Putamen (tissue), 1 donor: ENCODE measurements around the gene RBM15.

Source experiments
- DNase-seq: peaks from one replicate; pipeline ENCODE4 v3.0.0-alpha.2; 2016; ENCODE audit warnings: low spot score

Gene RBM15

GRCh38 chr1:110321846-110322245 lies 17.3 kb upstream of the RBM15 start:
- DNase-seq = no peak

DNA sequence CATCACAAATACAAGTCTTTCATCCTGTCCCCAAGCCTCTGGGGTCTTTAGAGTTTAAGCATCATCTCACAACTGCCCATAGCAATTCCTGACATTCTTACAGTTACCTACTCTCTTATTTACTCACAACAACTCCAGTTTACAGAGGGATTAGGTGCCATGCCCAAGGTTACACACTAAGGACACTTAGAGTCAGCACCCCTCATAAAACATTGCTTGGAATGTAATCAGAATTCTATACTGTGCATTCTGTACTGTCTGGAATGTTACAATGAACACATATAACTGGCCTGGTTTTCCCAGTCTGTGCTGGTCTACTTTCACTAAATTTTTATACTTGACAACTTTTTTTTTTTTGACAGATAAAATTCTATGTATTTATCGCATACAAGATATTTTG lies 14.5 kb upstream of the RBM15 start:
- DNase-seq = no peak

DNA sequence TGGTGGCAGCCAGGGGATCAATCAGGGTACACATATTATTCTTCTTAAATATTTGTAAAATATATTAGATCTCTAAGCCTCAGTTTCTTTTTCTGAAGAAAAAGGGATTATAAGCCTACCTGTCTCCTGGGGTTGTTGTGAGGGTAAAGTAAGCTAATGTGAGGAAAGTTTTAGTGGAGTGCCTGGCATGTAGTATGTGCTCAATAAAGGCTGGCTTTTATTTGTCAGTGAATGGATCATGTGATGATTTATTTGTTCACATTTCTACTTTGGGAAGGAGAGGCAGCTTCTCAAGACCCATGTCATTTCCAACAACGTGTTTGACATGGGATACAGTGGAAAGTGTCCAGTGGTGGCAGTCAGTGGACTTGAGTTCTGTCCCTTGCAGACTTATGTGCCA lies 12.4 kb upstream of the RBM15 start:
- DNase-seq = no peak

GRCh38 chr1:110328274-110328673 lies 10.9 kb upstream of the RBM15 start:
- no peak for DNase-seq

DNA sequence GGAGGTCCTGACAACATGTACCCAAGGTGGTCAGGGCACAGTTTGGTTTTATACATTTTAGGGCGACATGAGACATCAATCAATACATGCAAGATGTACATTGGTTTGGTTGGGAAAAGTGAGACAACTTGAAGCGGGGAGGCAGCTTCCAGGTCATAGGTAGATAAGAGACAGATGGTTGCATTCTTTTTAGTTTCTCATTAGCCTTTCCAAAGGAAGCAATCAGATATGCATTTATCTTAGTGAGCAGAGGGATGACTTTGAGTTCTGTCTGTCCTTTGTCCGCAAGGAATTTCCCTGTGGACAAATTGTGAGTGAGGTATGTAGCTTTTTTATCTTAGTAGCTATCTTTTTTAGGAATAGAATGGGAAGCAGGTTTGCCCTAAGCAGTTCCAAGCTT lies 10.5 kb upstream of the RBM15 start:
- no peak for DNase-seq

GRCh38 chr1:110335265-110335664 lies 3.9 kb upstream of the RBM15 start:
- no peak for DNase-seq

- DNase-seq = no peak
Observed at GRCh38 chr1:110336300-110337039, 2.7 kb upstream of the RBM15 start.

- peak; percentile 20 for DNase-seq
Observed at GRCh38 chr1:110337704-110338308, 1.4 kb upstream of the RBM15 start.

GRCh38 chr1:110338309-110338885 lies 780 bp upstream of the RBM15 start:
- no peak for DNase-seq

DNA sequence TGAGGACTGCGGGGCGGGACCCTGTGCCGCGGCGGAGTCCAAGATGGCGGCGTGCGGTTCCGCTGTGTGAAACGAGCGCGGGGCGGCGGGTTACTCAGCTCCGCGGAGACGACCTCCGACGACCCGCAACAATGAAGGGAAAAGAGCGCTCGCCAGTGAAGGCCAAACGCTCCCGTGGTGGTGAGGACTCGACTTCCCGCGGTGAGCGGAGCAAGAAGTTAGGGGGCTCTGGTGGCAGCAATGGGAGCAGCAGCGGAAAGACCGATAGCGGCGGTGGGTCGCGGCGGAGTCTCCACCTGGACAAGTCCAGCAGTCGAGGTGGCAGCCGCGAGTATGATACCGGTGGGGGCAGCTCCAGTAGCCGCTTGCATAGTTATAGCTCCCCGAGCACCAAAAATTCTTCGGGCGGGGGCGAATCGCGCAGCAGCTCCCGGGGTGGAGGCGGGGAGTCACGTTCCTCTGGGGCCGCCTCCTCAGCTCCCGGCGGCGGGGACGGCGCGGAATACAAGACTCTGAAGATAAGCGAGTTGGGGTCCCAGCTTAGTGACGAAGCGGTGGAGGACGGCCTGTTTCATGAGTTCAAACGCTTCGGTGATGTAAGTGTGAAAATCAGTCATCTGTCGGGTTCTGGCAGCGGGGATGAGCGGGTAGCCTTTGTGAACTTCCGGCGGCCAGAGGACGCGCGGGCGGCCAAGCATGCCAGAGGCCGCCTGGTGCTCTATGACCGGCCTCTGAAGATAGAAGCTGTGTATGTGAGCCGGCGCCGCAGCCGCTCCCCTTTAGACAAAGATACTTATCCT lies 430 bp downstream of the RBM15 start:
- DNase-seq = no peak

GRCh38 chr1:110340207-110340468 lies 961 bp downstream of the RBM15 start:
- no peak for DNase-seq

GRCh38 chr1:110341146-110341871 lies 2.1 kb downstream of the RBM15 start:
- DNase-seq = no peak

GRCh38 chr1:110341872-110342331 lies 2.7 kb downstream of the RBM15 start:
- no peak for DNase-seq

GRCh38 chr1:110343249-110343648 lies 4.1 kb downstream of the RBM15 start:
- DNase-seq = no peak

GRCh38 chr1:110344152-110344551 lies 5.0 kb downstream of the RBM15 start:
- DNase-seq = no peak

DNA sequence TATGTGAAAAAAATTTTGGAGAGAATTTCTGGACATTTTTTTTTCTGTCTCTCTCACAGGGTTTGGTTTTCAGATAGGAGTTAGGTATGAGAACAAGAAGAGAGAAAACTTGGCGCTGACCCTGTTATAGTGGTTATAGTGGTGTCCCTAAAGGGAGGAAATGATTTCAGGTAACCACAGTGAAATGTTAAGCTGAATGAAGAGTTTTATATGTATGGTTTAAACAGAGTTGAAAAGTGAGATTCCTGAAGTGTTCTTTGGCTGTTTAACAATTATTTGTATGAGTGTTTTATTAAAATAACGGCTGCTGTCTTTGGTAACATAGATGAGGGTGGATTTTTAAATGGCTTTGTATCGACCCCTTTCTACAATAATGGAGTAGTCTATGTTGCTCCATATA lies 6.3 kb downstream of the RBM15 start:
- no peak for DNase-seq

- DNase-seq = no peak
Observed at GRCh38 chr1:110346690-110347089, 7.5 kb downstream of the RBM15 start.

- DNase-seq = no peak
Observed at GRCh38 chr1:110347182-110347893, 8.2 kb downstream of the RBM15 start.

DNA sequence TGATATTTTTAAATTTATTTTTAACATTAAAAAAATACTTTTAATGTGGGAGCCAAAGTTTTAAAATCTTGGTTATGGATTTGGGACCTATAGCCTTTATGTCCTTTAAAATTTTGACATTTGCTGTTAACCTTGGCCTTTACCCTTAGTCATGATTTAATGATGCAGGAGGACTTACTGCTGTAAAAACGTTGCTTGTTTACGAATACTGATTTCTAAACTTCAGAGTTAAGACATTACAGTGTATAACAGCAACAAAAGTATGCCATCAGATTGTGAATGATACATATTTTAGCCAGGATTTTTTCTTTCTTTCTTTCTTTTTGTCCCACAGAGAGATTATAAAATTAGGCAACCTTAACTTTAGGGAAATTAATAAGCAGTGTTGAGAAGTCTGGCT lies 8.9 kb downstream of the RBM15 start:
- DNase-seq = no peak

- DNase-seq = no peak
Observed at GRCh38 chr1:110348771-110349170, 9.6 kb downstream of the RBM15 start.

- no peak for DNase-seq
Observed at GRCh38 chr1:110350360-110350759, 11.2 kb downstream of the RBM15 start.

- DNase-seq = no peak
Observed at GRCh38 chr1:110355321-110355720, 16.1 kb downstream of the RBM15 start.
